ENCODE data around the gene OCRL. TPM values are rescaled to one million over a fixed set of nuclear protein-coding genes. Genes with fewer than 3 reads are reported as not detected.

The OCRL gene
- polyA plus RNA-seq, 1 donor (not counting 4 experiments of a cell fraction or from before 2014, with no cell fraction given): 27.9 TPM

DNA sequence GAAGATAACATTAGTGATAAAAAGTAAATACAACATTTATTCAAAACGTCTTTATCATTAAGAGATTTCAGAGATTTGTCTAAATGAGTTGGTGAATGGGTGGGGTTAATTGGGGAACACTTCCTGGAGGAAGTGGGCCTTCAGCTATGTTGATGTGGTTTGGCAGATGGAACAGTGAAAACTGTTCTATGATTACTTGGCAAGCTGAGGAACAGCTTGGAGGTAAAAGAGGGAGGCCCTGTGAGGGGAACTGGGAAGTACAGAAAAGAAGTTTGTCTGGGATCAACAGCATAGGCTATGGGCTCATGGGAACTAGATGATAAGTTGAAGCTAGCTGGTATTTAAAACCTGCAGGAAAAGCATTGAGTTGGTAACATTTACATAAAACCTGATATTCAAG, 26.0 kb downstream of the OCRL start:
- no peaks in the 10 kb centered on the region for H3K4me1 ChIP-seq (ENCODE audit: control insufficient read depth, extremely low read depth, insufficient read depth, low read length)
- H3K36me3 ChIP-seq (ENCODE audit: control insufficient read depth in 2 of 2, extremely low read depth in 1 of 2, insufficient read depth in 2 of 2, low read length in 2 of 2): peaks cover 0 to 4% of the 10 kb centered on the region in 2 experiments
- no peak overlapping the region for H2AFZ ChIP-seq (ENCODE audit: control insufficient read depth, low read length)
- no peak overlapping the region for H3K27ac ChIP-seq (ENCODE audit: control insufficient read depth, insufficient read depth, low read length)
- H3K4me3 ChIP-seq (ENCODE audit: control insufficient read depth in 2 of 3, extremely low read depth in 1 of 3, insufficient read depth in 2 of 3, low read depth in 1 of 3, low read length in 3 of 3): no peak overlapping the region
- DNase-seq (ENCODE audit: low read depth, low spot score) (no peak), FAIRE-seq (no peak)
- no peak overlapping the region for H3K9ac ChIP-seq (ENCODE audit: control insufficient read depth, extremely low read depth, insufficient read depth, low read length)
- TF ChIP-seq EZH2 (IDR thresholded peaks at IDR 0.05; ENCODE audit: low read length): no peak
- TF ChIP-seq, protein P1, sequence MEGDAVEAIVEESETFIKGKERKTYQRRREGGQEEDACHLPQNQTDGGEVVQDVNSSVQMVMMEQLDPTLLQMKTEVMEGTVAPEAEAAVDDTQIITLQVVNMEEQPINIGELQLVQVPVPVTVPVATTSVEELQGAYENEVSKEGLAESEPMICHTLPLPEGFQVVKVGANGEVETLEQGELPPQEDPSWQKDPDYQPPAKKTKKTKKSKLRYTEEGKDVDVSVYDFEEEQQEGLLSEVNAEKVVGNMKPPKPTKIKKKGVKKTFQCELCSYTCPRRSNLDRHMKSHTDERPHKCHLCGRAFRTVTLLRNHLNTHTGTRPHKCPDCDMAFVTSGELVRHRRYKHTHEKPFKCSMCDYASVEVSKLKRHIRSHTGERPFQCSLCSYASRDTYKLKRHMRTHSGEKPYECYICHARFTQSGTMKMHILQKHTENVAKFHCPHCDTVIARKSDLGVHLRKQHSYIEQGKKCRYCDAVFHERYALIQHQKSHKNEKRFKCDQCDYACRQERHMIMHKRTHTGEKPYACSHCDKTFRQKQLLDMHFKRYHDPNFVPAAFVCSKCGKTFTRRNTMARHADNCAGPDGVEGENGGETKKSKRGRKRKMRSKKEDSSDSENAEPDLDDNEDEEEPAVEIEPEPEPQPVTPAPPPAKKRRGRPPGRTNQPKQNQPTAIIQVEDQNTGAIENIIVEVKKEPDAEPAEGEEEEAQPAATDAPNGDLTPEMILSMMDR (optimal IDR thresholded peaks at IDR 0.05 in 1 of 3, IDR thresholded peaks at IDR 0.05 in 1 of 3, conservative IDR thresholded peaks at IDR 0.05 in 1 of 3; ENCODE audit: extremely low read depth in 1 of 3, insufficient read depth in 2 of 3, low read length in 3 of 3): no peak
- H3K27me3 ChIP-seq (ENCODE audit: control insufficient read depth, extremely low read depth, insufficient read depth, low read length): no peaks in the 10 kb centered on the region
- dilution Hi-C loops (cut with MboI; ENCODE audit: extremely low pct_ligation_motif_present, low sequenced_read_pairs): no loop called here
- no peaks in the 10 kb centered on the region for H4K20me1 ChIP-seq (ENCODE audit: control insufficient read depth, extremely low read depth, insufficient read depth, low read length)
- no peaks in the 10 kb centered on the region for H3K9me1 ChIP-seq (ENCODE audit: control insufficient read depth, extremely low read depth, insufficient read depth, low read length)
- H3K79me2 ChIP-seq (ENCODE audit: control insufficient read depth, insufficient read depth, low read length): no peaks in the 10 kb centered on the region
- no peaks in the 10 kb centered on the region for H3K9me3 ChIP-seq (ENCODE audit: control insufficient read depth, low read depth, low read length)
- no peak overlapping the region for H3K4me2 ChIP-seq (ENCODE audit: control insufficient read depth, extremely low read depth, insufficient read depth, low read depth, low read length)

GRCh38 chrX:129568349-129568748, 28.3 kb downstream of the OCRL start:
- Histone ChIP-seq H3K79me2 (ENCODE audit: control insufficient read depth, insufficient read depth, low read length) (no peaks in the 10 kb centered on the region), H3K27me3 (ENCODE audit: control insufficient read depth, extremely low read depth, insufficient read depth, low read length) (no peaks in the 10 kb centered on the region), H2AFZ (ENCODE audit: control insufficient read depth, low read length) (no peak overlapping the region), H3K36me3 (ENCODE audit: control insufficient read depth in 2 of 2, extremely low read depth in 1 of 2, insufficient read depth in 2 of 2, low read length in 2 of 2) (no peaks in the 10 kb centered on the region), H3K9me3 (ENCODE audit: control insufficient read depth, low read depth, low read length) (no peaks in the 10 kb centered on the region), H3K4me3 (ENCODE audit: control insufficient read depth in 2 of 3, extremely low read depth in 1 of 3, insufficient read depth in 2 of 3, low read depth in 1 of 3, low read length in 3 of 3) (no peak overlapping the region), H3K27ac (ENCODE audit: control insufficient read depth, insufficient read depth, low read length) (no peak overlapping the region), H3K4me1 (ENCODE audit: control insufficient read depth, extremely low read depth, insufficient read depth, low read length) (no peaks in the 10 kb centered on the region), H3K4me2 (ENCODE audit: control insufficient read depth, extremely low read depth, insufficient read depth, low read depth, low read length) (no peak overlapping the region), H3K9me1 (ENCODE audit: control insufficient read depth, extremely low read depth, insufficient read depth, low read length) (no peaks in the 10 kb centered on the region), H3K9ac (ENCODE audit: control insufficient read depth, extremely low read depth, insufficient read depth, low read length) (no peak overlapping the region), H4K20me1 (ENCODE audit: control insufficient read depth, extremely low read depth, insufficient read depth, low read length) (no peaks in the 10 kb centered on the region)
- TF ChIP-seq, protein P1 (optimal IDR thresholded peaks at IDR 0.05 in 1 of 3, IDR thresholded peaks at IDR 0.05 in 1 of 3, conservative IDR thresholded peaks at IDR 0.05 in 1 of 3; ENCODE audit: extremely low read depth in 1 of 3, insufficient read depth in 2 of 3, low read length in 3 of 3): no peak
- no peak for TF ChIP-seq EZH2 (IDR thresholded peaks at IDR 0.05; ENCODE audit: low read length)
- FAIRE-seq (no peak), DNase-seq (ENCODE audit: low read depth, low spot score) (no peak)
- dilution Hi-C loops (cut with MboI; ENCODE audit: extremely low pct_ligation_motif_present, low sequenced_read_pairs): no loop called here

All from keratinocyte (primary cell).